IPS-NIHi7 (cell line): ENCODE results near the gene TSSC4.

Source experiments
- DNase-seq: peaks from one replicate; pipeline ENCODE4 v3.0.0; 2012; ENCODE audit warnings: mixed read lengths; ENCODE audit errors: extremely low spot score

The TSSC4 gene

GRCh38 chr11:2417856-2418692, 17.5 kb downstream of the TSSC4 start:
- DNase-seq, result no peak

GRCh38 chr11:2418693-2419360, 18.3 kb downstream of the TSSC4 start:
- no peak for DNase-seq

- peak; percentile 88 for DNase-seq
Observed at GRCh38 chr11:2419638-2420501, 19.3 kb downstream of the TSSC4 start.

- DNase-seq, result peak; percentile 97
Observed at GRCh38 chr11:2420502-2421225, 20.1 kb downstream of the TSSC4 start.

- no peak for DNase-seq
Observed at GRCh38 chr11:2421226-2421994, 20.9 kb downstream of the TSSC4 start.

GRCh38 chr11:2421996-2422395, 21.4 kb downstream of the TSSC4 start:
- no peak for DNase-seq

GRCh38 chr11:2422461-2423156, 22.1 kb downstream of the TSSC4 start:
- no peak for DNase-seq

GRCh38 chr11:2423157-2424025, 22.8 kb downstream of the TSSC4 start:
- DNase-seq, result no peak

GRCh38 chr11:2424811-2425495, 24.4 kb downstream of the TSSC4 start:
- no peak for DNase-seq

- DNase-seq, result no peak
Observed at GRCh38 chr11:2425506-2425905, 25.0 kb downstream of the TSSC4 start.

GRCh38 chr11:2426221-2426620, 25.7 kb downstream of the TSSC4 start:
- DNase-seq, result no peak

- DNase-seq, result no peak
Observed at GRCh38 chr11:2426826-2427521, 26.4 kb downstream of the TSSC4 start.

- DNase-seq, result no peak
Observed at GRCh38 chr11:2427721-2428321, 27.3 kb downstream of the TSSC4 start.

GRCh38 chr11:2428322-2428795, 27.8 kb downstream of the TSSC4 start:
- peak; percentile 84 for DNase-seq

- no peak for DNase-seq
Observed at GRCh38 chr11:2431395-2431794, 30.8 kb downstream of the TSSC4 start.

- DNase-seq, result no peak
Observed at GRCh38 chr11:2432171-2432621, 31.6 kb downstream of the TSSC4 start.

GRCh38 chr11:2432628-2433071, 32.1 kb downstream of the TSSC4 start:
- DNase-seq, result no peak
